ENCODE results near the gene ANKRD11. TPM values are rescaled to one million over a fixed set of nuclear protein-coding genes. Genes with fewer than 3 reads are reported as not detected.

The ANKRD11 gene
- total and polyA plus RNA-seq, 7 experiments from 2014 or later = 8.7 to 254 (median 239) TPM

DNA sequence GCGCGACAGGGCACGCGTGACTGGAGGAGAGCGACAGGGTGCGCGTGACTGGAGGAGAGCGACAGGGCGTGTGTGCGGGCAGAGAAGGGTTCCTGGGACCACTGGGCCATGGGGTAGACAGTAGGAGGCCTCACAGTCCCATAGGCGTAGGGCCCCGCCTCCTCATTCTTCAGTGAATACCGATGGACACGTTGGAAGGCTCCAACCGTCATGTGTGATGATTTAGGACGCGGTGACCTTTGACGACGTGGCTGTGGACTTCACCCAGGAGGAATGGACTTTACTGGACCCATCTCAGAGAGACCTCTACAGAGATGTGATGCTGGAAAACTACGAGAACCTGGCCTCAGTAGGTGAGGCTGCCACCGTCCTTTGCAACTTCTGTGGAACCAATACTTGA lies 267.4 kb downstream of the ANKRD11 start:
- Mint-ChIP-seq H3K27me3 (no peaks in the 10 kb centered on the region), H3K4me3 (no peak overlapping the region), H3K9me3 (peaks cover 0 to 22% (median 15%) of the 10 kb centered on the region in 11 donors), H3K4me1 (peaks cover 7 to 19% (median 12%) of the 10 kb centered on the region in 7 donors), H3K36me3 (peaks cover 30 to 55% (median 51%) of the 10 kb centered on the region in 5 donors), H3K27ac (no peak overlapping the region)
- ChIA-PET CTCF (no interaction called here), POLR2A (no interaction called here)
- intact Hi-C loops (cut with micrococcal nuclease) = no loop called here
- no peak for ATAC-seq
- Histone ChIP-seq H3K9me3 (ENCODE audit: control insufficient read depth in 2 of 3, low read length in 3 of 3) (peaks cover 0 to 15% (median 9%) of the 10 kb centered on the region in 3 experiments), H3K27ac (ENCODE audit: low read depth, low read length) (no peak overlapping the region), H3K4me3 (ENCODE audit: low read length) (no peak overlapping the region), H3K4me1 (ENCODE audit: control insufficient read depth in 2 of 2, insufficient read depth in 2 of 2, low read length in 2 of 2) (peaks cover 0 to 4% of the 10 kb centered on the region in 2 donors), H3K36me3 (ENCODE audit: control insufficient read depth in 2 of 3, insufficient read depth in 3 of 3, low read length in 3 of 3) (peaks cover 22 to 65% (median 31%) of the 10 kb centered on the region in 3 experiments), H3K27me3 (ENCODE audit: control insufficient read depth in 2 of 2, insufficient read depth in 2 of 2, low read length in 2 of 2) (no peaks in the 10 kb centered on the region)
- no peak for DNase-seq

DNA sequence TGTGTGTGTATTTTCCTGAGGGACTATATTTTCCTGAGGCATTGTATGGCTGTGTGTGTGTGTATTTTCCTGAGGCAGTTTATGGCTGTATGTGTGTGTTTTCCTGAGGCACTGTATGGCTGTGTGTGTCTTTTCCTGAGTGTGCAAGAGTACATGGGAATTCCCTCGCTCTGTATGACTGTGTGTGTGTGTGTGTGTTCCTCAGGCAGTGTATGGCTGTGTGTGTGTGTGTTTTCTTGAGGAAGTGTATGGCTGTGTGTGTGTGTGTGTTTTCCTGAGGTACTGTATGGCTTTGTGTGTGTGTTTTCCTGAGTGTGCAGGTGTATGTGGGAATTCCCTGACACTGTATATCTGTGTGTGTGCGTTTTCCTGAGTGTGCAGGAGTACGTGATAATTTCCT lies 268.8 kb downstream of the ANKRD11 start:
- Mint-ChIP-seq H3K4me3 (no peak overlapping the region), H3K9me3 (peaks cover 0 to 10% (median 7%) of the 10 kb centered on the region in 11 donors), H3K36me3 (peaks cover 19 to 42% (median 38%) of the 10 kb centered on the region in 5 donors), H3K27ac (no peak overlapping the region), H3K27me3 (no peaks in the 10 kb centered on the region), H3K4me1 (peaks cover 8 to 24% (median 16%) of the 10 kb centered on the region in 7 donors)
- intact Hi-C loops (cut with micrococcal nuclease) = no loop called here
- no peak for DNase-seq
- H3K9me3 ChIP-seq (ENCODE audit: control insufficient read depth in 2 of 3, low read length in 3 of 3) = peaks cover 0 to 1% (median 0%) of the 10 kb centered on the region in 3 experiments
- no peak overlapping the region for H3K4me3 ChIP-seq (ENCODE audit: low read length)
- no peak overlapping the region for H3K27ac ChIP-seq (ENCODE audit: low read depth, low read length)
- peaks cover 4 to 5% of the 10 kb centered on the region in 2 donors for H3K4me1 ChIP-seq (ENCODE audit: control insufficient read depth in 2 of 2, insufficient read depth in 2 of 2, low read length in 2 of 2)
- no peak for ATAC-seq
- peaks cover 9 to 59% (median 27%) of the 10 kb centered on the region in 3 experiments for H3K36me3 ChIP-seq (ENCODE audit: control insufficient read depth in 2 of 3, insufficient read depth in 3 of 3, low read length in 3 of 3)
- no peaks in the 10 kb centered on the region for H3K27me3 ChIP-seq (ENCODE audit: control insufficient read depth in 2 of 2, insufficient read depth in 2 of 2, low read length in 2 of 2)
- POLR2A ChIA-PET = no interaction called here
- CTCF ChIA-PET = no interaction called here

DNA sequence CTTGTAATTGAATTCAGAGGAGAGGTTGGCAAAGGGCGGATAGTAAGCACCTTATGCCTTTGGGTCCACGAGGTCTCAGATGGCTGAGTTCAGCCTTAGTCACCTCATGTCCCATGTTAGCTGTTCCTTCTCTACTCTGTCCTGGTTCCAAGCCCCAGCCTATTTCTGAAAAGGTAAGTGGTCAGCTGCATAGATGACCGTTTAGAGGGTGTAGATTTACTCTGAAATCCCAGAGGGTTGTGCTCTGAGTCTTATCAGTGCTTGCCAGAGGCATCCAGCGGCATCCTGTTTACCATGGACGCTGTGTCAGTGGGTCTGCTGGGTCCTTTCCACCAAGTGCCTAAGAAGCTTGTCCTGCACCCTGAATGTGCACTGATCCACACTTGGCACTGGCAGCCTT lies 271.0 kb downstream of the ANKRD11 start:
- H3K4me3 ChIP-seq (ENCODE audit: low read length) = no peak overlapping the region
- H3K27ac ChIP-seq (ENCODE audit: low read depth, low read length) = no peak overlapping the region
- ATAC-seq (no peak), DNase-seq (no peak)
- intact Hi-C loops (cut with micrococcal nuclease) = loop anchor here in 1 of 2 donors (5.0 kb wide), 1 partner anchor 777 kb away; no protein-coding TSS in a partner anchor
- Mint-ChIP-seq H3K4me3 (peak overlapping the region; percentile 25 to 92 (median 66)), H3K36me3 (peaks cover 9 to 21% (median 19%) of the 10 kb centered on the region in 5 donors), H3K9me3 (no peaks in the 10 kb centered on the region), H3K27ac (peak overlapping the region in 2 of 9 donors; percentile 18 to 46), H3K27me3 (no peaks in the 10 kb centered on the region), H3K4me1 (peaks cover 12 to 39% (median 29%) of the 10 kb centered on the region in 7 donors)
- peaks cover 7 to 44% (median 15%) of the 10 kb centered on the region in 3 experiments for H3K36me3 ChIP-seq (ENCODE audit: control insufficient read depth in 2 of 3, insufficient read depth in 3 of 3, low read length in 3 of 3)
- POLR2A ChIA-PET = no interaction called here
- peaks cover 5 to 10% of the 10 kb centered on the region in 2 donors for H3K4me1 ChIP-seq (ENCODE audit: control insufficient read depth in 2 of 2, insufficient read depth in 2 of 2, low read length in 2 of 2)
- CTCF ChIA-PET = no interaction called here
- no peaks in the 10 kb centered on the region for H3K9me3 ChIP-seq (ENCODE audit: control insufficient read depth in 2 of 3, low read length in 3 of 3)
- no peaks in the 10 kb centered on the region for H3K27me3 ChIP-seq (ENCODE audit: control insufficient read depth in 2 of 2, insufficient read depth in 2 of 2, low read length in 2 of 2)

Other genes starting within 250 kb of the ANKRD11 start
- gene SPG7, start 17.8 kb upstream of the ANKRD11 start, total RNA-seq = 100 to 1,000 TPM; 129 to 181 (median 170) TPM
- 10 to 100 TPM; 48.6 to 56.6 TPM for gene SPG7, start 17.8 kb upstream of the ANKRD11 start, polyA plus RNA-seq
- gene RPL13, start 70.1 kb upstream of the ANKRD11 start, total RNA-seq = 1,000 to 10,000 TPM; 2,239 to 5,631 (median 5,332) TPM
- gene RPL13, start 70.1 kb upstream of the ANKRD11 start, polyA plus RNA-seq = 1,000 to 10,000 TPM; 6,375 to 8,810 TPM
- 1 to 10 TPM in 1 of 5 experiments, under 1 TPM in 1, not detected in 3; 0.39 to 5.2 TPM for gene CPNE7, start 85.2 kb upstream of the ANKRD11 start, total RNA-seq
- gene CPNE7, start 85.2 kb upstream of the ANKRD11 start, polyA plus RNA-seq = not detected
- gene DPEP1, start 123.1 kb upstream of the ANKRD11 start, total RNA-seq = not detected
- not detected for gene DPEP1, start 123.1 kb upstream of the ANKRD11 start, polyA plus RNA-seq
- gene CHMP1A, start 167.1 kb upstream of the ANKRD11 start, total RNA-seq = 10 to 100 TPM; 64.4 to 99.0 (median 65.9) TPM
- gene CHMP1A, start 167.1 kb upstream of the ANKRD11 start, polyA plus RNA-seq = 10 to 100 TPM; 54.7 to 61.6 TPM
- 10 to 100 TPM in 2 of 5 experiments, 1 to 10 TPM in 3; 6.4 to 17.0 (median 7.9) TPM for gene SPATA33, start 167.3 kb upstream of the ANKRD11 start, total RNA-seq
- 1 to 10 TPM; 2.4 to 2.6 TPM for gene SPATA33, start 167.3 kb upstream of the ANKRD11 start, polyA plus RNA-seq
- 100 to 1,000 TPM in 3 of 5 experiments, 10 to 100 TPM in 2; 91.5 to 150 (median 102) TPM for gene CDK10, start 196.1 kb upstream of the ANKRD11 start, total RNA-seq
- gene CDK10, start 196.1 kb upstream of the ANKRD11 start, polyA plus RNA-seq = 10 to 100 TPM; 32.8 to 68.4 TPM
- 10 to 100 TPM in 3 of 5 experiments, 1 to 10 TPM in 2; 8.4 to 32.2 (median 12.0) TPM for gene SPATA2L, start 211.1 kb upstream of the ANKRD11 start, total RNA-seq
- 10 to 100 TPM in 1 of 2 donors, 1 to 10 TPM in 1; 7.0 to 12.4 TPM for gene SPATA2L, start 211.1 kb upstream of the ANKRD11 start, polyA plus RNA-seq
- gene VPS9D1, start 230.3 kb upstream of the ANKRD11 start, total RNA-seq = 10 to 100 TPM; 11.2 to 28.9 (median 13.3) TPM
- gene VPS9D1, start 230.3 kb upstream of the ANKRD11 start, polyA plus RNA-seq = 1 to 10 TPM in 1 of 2 donors, under 1 TPM in 1; 0.93 to 1.5 TPM
- 100 to 1,000 TPM in 4 of 5 experiments, 10 to 100 TPM in 1; 75.4 to 160 (median 137) TPM for gene ZNF276, start 231.0 kb upstream of the ANKRD11 start, total RNA-seq
- 10 to 100 TPM; 17.0 to 65.1 TPM for gene ZNF276, start 231.0 kb upstream of the ANKRD11 start, polyA plus RNA-seq

Measured in naive thymus-derived CD4-positive, alpha-beta T cell (primary cell).